Measurements from ENCODE around the gene CTU2.

GRCh38 chr16:88697116-88697830, 9.0 kb upstream of the CTU2 start:
- TF ChIP-seq CTCF (IDR thresholded peaks at IDR 0.05) = no peak
- TF ChIP-seq POLR2A (IDR thresholded peaks at IDR 0.05) = no peak

Measured in breast epithelium (tissue), 3 donors.